ENCODE data around the gene EPHA6. TPM values are rescaled to one million over a fixed set of nuclear protein-coding genes. Genes with fewer than 3 reads are reported as not detected.
"Not testable (repeated sequence)": the region's sequence is repeated elsewhere in the genome, so short reads cannot be mapped to it uniquely, and the experiment has no call there.

Gene EPHA6
- total RNA-seq, 1 donor from 2014 or later: 1.2 TPM

DNA sequence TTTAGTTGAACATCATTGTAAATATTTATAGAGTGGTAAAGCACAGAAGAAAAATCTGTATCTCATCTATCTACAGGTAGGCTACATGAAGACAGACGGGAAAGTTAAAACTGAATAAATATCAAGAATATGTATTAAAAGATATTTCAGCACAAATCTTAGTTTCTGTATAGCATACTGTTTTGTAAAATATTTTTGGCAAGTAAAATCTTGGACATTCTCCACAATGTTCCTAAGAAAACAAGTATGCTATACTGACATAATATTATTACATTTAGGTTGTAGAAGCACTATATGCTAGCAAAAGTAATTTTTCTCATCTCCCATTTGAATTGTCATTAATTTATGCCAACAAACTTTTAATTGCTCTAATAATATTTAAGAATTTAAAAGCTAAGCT lies 623.7 kb downstream of the EPHA6 start:
- TF ChIP-seq POLR2AphosphoS5 (IDR thresholded peaks at IDR 0.05; ENCODE audit: insufficient read depth in 1 of 2, low read depth in 1 of 2): no peak
- TF ChIP-seq POLR2A (IDR thresholded peaks at IDR 0.05): no peak
- TF ChIP-seq CTCF (IDR thresholded peaks at IDR 0.05): no peak
- no peaks in the 10 kb centered on the region for H3K27me3 ChIP-seq
- no peaks in the 10 kb centered on the region for H3K4me1 ChIP-seq
- H3K27ac ChIP-seq: no peak overlapping the region
- DNase-seq (ENCODE audit: extremely low spot score in 2 of 2): no peak
- H3K9me3 ChIP-seq: no peaks in the 10 kb centered on the region
- intact Hi-C loops (cut with DNase I): no loop called here
- no peak overlapping the region for H3K4me3 ChIP-seq
- H3K36me3 ChIP-seq: no peaks in the 10 kb centered on the region

- no peaks in the 10 kb centered on the region for H3K27me3 ChIP-seq
- no peaks in the 10 kb centered on the region for H3K9me3 ChIP-seq
- H3K27ac ChIP-seq: no peak overlapping the region
- H3K4me3 ChIP-seq: no peak overlapping the region
- no peak for DNase-seq (ENCODE audit: extremely low spot score in 2 of 2)
- intact Hi-C loops (cut with DNase I): no loop called here
- TF ChIP-seq CTCF (IDR thresholded peaks at IDR 0.05) (no peak), POLR2AphosphoS5 (IDR thresholded peaks at IDR 0.05; ENCODE audit: insufficient read depth in 1 of 2, low read depth in 1 of 2) (no peak), POLR2A (IDR thresholded peaks at IDR 0.05) (no peak)
- H3K36me3 ChIP-seq: no peaks in the 10 kb centered on the region
- no peaks in the 10 kb centered on the region for H3K4me1 ChIP-seq
These were observed 625.0 kb downstream of the EPHA6 start for GRCh38 chr3:97439373-97439772.

DNA sequence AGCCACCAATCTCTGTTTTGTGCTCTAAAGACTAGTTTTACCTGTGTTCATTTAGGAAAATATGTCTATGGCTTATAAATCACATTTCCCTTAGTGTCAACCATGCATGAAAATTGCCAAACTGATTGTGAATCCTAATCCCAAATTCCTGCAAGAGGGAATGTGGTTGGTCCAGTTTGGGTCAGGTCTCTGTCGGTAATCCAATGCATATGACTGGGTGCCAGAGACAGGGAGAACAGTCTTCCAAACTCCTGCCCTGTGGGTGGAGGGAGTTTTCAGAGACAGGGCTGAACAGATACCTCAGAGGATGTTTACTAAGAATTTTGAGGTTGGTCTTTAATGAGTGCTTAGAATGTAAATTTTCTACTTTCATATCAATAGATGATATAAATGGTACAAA lies 649.6 kb downstream of the EPHA6 start:
- no peak for DNase-seq (ENCODE audit: extremely low spot score in 2 of 2)
- Histone ChIP-seq H3K4me3 (no peak overlapping the region), H3K9me3 (no peaks in the 10 kb centered on the region), H3K27me3 (no peaks in the 10 kb centered on the region), H3K36me3 (no peaks in the 10 kb centered on the region), H3K27ac (no peak overlapping the region), H3K4me1 (no peaks in the 10 kb centered on the region)
- TF ChIP-seq CTCF (IDR thresholded peaks at IDR 0.05) (no peak), POLR2A (IDR thresholded peaks at IDR 0.05) (no peak), POLR2AphosphoS5 (IDR thresholded peaks at IDR 0.05; ENCODE audit: insufficient read depth in 1 of 2, low read depth in 1 of 2) (no peak)
- intact Hi-C loops (cut with DNase I): no loop called here

GRCh38 chr3:97470481-97470880 lies 656.1 kb downstream of the EPHA6 start:
- Histone ChIP-seq H3K36me3 (no peaks in the 10 kb centered on the region), H3K27me3 (no peaks in the 10 kb centered on the region), H3K9me3 (no peaks in the 10 kb centered on the region), H3K4me1 (no peaks in the 10 kb centered on the region), H3K27ac (no peak overlapping the region), H3K4me3 (no peak overlapping the region)
- no peak for DNase-seq (ENCODE audit: extremely low spot score in 2 of 2)
- TF ChIP-seq POLR2AphosphoS5 (IDR thresholded peaks at IDR 0.05; ENCODE audit: insufficient read depth in 1 of 2, low read depth in 1 of 2): no peak
- TF ChIP-seq POLR2A (IDR thresholded peaks at IDR 0.05): no peak
- TF ChIP-seq CTCF (IDR thresholded peaks at IDR 0.05): no peak
- intact Hi-C loops (cut with DNase I): no loop called here

DNA sequence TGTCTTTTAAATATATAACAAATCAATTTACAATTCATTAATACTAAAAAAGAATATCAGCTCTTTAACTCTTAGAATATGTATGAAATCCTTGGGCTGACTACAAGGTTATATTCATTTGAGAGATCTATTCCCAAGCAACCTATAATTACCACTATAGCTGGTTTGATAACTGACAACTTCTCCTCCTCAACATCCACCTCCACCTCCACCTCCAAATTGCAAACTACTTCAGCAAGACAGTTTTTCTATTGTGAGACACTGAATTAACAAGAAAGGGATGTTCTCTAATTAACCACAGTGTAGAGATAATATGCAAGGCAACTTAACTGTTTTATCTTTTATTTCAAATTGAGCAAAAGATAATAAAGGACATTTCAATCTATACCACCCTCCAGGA lies 665.3 kb downstream of the EPHA6 start:
- TF ChIP-seq CTCF (IDR thresholded peaks at IDR 0.05) (no peak), POLR2A (IDR thresholded peaks at IDR 0.05) (no peak)
- no peak for DNase-seq (ENCODE audit: extremely low spot score in 2 of 2)
- H3K36me3 ChIP-seq: no peaks in the 10 kb centered on the region
- no peaks in the 10 kb centered on the region for H3K4me1 ChIP-seq
- intact Hi-C loops (cut with DNase I): no loop called here
- no peaks in the 10 kb centered on the region for H3K27me3 ChIP-seq
- no peaks in the 10 kb centered on the region for H3K9me3 ChIP-seq
- no peak overlapping the region for H3K27ac ChIP-seq
- no peak overlapping the region for H3K4me3 ChIP-seq

DNA sequence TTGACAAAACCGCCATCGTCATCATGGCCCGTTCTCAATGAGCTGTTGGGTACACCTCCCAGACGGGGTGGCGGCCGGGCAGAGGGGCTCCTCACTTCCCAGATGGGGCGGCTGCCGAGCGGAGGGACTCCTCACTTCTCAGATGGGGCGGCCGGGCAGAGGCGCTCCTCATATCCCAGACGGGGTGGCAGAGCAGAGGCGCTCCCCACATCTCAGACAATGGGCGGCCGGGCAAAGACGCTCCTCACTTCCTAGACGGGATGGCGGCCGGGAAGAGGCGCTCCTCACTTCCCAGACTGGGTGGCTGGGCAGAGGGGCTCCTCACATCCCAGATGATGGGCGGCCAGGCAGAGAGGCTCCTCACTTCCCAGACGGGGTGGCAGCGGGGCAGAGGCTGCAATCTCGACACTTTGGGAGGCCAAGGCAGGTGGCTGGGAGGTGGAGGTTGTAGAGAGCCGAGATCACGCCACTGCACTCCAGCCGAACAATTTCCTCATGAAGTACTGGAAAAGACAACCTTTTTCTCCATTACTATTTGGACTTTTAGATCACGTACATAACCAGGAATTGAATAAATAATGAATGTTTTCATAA lies 666.4 kb downstream of the EPHA6 start:
- intact Hi-C loops (cut with DNase I); H3K36me3 ChIP-seq; H3K27ac ChIP-seq; DNase-seq (ENCODE audit: extremely low spot score in 2 of 2); H3K4me1 ChIP-seq; H3K27me3 ChIP-seq; H3K9me3 ChIP-seq; H3K4me3 ChIP-seq: not testable (repeated sequence)
